Karpas-422 (cell line): Measurements from ENCODE around the gene FRRS1L. TPM values are rescaled to one million over a fixed set of nuclear protein-coding genes. Genes with fewer than 3 reads are reported as not detected.

Source experiments
- DNase-seq: peaks from one replicate; pipeline ENCODE4 v3.0.0-alpha.2; 2015
- H2AFZ ChIP-seq: fragments of 200-600 bp; sonication (generic); 2 replicates; pipeline ENCODE4 v1.6.1; 2014; ENCODE audit warnings: antibody characterized with exemption, low read length, mixed read lengths
- H3K27ac ChIP-seq: fragments of 200-600 bp; sonication (generic); 2 replicates; pipeline ENCODE4 v1.5.1; 2014; ENCODE audit warnings: mild to moderate bottlenecking, low read length, moderate library complexity
- H3K27me3 ChIP-seq: fragments of 200-600 bp; sonication (generic); 2 replicates; pipeline ENCODE4 v1.6.1; 2014; ENCODE audit warnings: low read length, mixed read lengths
- H3K36me3 ChIP-seq: fragments of 200-600 bp; sonication (generic); 2 replicates; pipeline ENCODE4 v1.6.1; 2014; ENCODE audit warnings: low read length, mixed read lengths; ENCODE audit not compliant: insufficient read depth
- H3K4me1 ChIP-seq: fragments of 200-600 bp; sonication (generic); 2 replicates; pipeline ENCODE4 v1.6.1; 2014; ENCODE audit warnings: mild to moderate bottlenecking, low read length, mixed read lengths
- H3K4me2 ChIP-seq: fragments of 200-600 bp; sonication (generic); 2 replicates; pipeline ENCODE4 v1.6.1; 2014; ENCODE audit warnings: low read length, low read depth, mild to moderate bottlenecking; ENCODE audit not compliant: poor library complexity, severe bottlenecking
- H3K4me3 ChIP-seq: fragments of 200-600 bp; sonication (generic); 2 replicates; pipeline ENCODE4 v1.5.1; 2014; ENCODE audit warnings: mild to moderate bottlenecking, antibody characterized with exemption, low read length, mixed read lengths
- H3K79me2 ChIP-seq: fragments of 200-600 bp; sonication (generic); 2 replicates; pipeline ENCODE4 v1.6.1; 2014; ENCODE audit warnings: mild to moderate bottlenecking, low read length, mixed read lengths
- H3K9ac ChIP-seq: fragments of 200-600 bp; sonication (generic); 2 replicates; pipeline ENCODE4 v1.6.0; 2014; ENCODE audit warnings: low read length
- H3K9me2 ChIP-seq: fragments of 200-600 bp; sonication (generic), shearing (Covaris generic); replicated peaks from 2 replicates; pipeline ENCODE4 v1.6.0; 2014; ENCODE audit warnings: mild to moderate bottlenecking, low read length, moderate library complexity; ENCODE audit not compliant: insufficient read depth
- H3K9me3 ChIP-seq: fragments of 300-700, 200-600 bp; sonication (generic); 2 replicates; pipeline ENCODE4 v1.6.1; 2014; ENCODE audit warnings: low read length, mixed read lengths
- H4K20me1 ChIP-seq: fragments of 200-600 bp; sonication (generic); 2 replicates; pipeline ENCODE4 v1.6.1; 2014; ENCODE audit warnings: mild to moderate bottlenecking, antibody characterized with exemption, low read length, low read depth; ENCODE audit not compliant: insufficient read depth
- total RNA-seq: library from RNA; depleted of rRNA; stranded (reverse); fragments of >200 nt; shearing (Covaris generic); gene quantifications from 2 replicates; pipeline ENCODE4 v1.2.3, GENCODE V29; 2014; ENCODE audit warnings: low replicate concordance

Gene FRRS1L
- total RNA-seq, 1 experiment from 2014 or later, result not detected

DNA sequence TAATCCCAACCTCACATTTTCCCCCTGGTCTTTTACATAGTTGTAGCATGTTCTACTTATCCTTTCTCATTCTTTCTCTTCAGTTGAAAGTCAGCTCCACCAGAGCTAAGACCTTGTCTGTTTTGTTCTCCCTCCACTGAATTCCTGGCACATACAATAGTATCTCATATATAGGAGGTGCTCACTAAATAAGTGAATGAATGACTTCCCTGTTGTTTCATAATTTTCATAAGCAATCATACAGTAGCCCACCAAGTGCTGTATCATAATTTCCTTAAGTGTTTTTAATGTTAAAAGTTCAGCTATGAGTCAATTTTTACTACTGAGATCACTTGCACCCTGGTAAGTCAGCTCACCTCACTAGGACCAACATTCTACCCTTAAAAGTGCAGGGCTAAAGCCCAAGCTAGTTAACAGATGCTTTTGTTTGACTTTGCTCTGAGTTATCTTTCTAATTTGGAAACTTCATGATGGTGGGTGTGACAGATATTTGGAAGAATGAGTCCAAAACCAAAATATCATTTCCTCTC lies 74.9 kb downstream of the FRRS1L start:
- Histone ChIP-seq H3K36me3 (peaks cover 41% of the 10 kb centered on the region; the same call in 1 of the 2 replicates), H2AFZ (no peak overlapping the region)

DNA sequence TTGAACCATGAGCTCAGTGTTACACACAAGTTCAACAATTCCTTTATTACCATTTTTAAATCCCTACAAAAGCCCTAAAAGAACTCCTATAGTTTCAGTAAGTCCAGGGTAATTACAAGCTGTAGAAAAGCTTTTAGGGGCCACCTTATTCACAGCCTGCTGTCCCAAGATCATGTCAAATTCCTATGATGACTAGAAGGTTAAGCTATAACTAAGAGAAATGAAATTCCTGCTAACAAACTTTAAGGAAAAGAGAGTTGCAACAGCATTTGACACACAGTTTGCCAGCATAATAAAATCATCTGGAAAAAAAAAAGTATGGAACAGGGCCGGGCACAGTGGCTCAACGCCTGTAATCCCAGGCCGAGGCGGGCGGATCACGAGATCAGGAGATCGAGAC lies 78.8 kb downstream of the FRRS1L start:
- H3K36me3 ChIP-seq, result peaks cover 62% of the 10 kb centered on the region; the same call in 1 of the 2 replicates
- H3K9ac ChIP-seq, result no peak overlapping the region
- H3K27me3 ChIP-seq, result no peaks in the 10 kb centered on the region
- no peaks in the 10 kb centered on the region for H3K4me1 ChIP-seq
- H3K9me3 ChIP-seq, result no peaks in the 10 kb centered on the region
- peaks cover 80% of the 10 kb centered on the region for H3K79me2 ChIP-seq
- no peaks in the 10 kb centered on the region for H4K20me1 ChIP-seq
- H3K4me3 ChIP-seq, result no peak overlapping the region
- DNase-seq, result no peak
- H3K9me2 ChIP-seq, result no peaks in the 10 kb centered on the region
- H3K27ac ChIP-seq, result no peak overlapping the region
- no peak overlapping the region for H3K4me2 ChIP-seq
- no peak overlapping the region for H2AFZ ChIP-seq

More for the DNA sequence above, 74.9 kb downstream of the FRRS1L start:
- Histone ChIP-seq H3K9me3 (no peaks in the 10 kb centered on the region), H3K27me3 (no peaks in the 10 kb centered on the region), H3K4me2 (no peak overlapping the region), H3K27ac (no peak overlapping the region), H3K9me2 (no peaks in the 10 kb centered on the region), H3K4me1 (no peaks in the 10 kb centered on the region), H4K20me1 (peaks cover 7% of the 10 kb centered on the region; the same call in 1 of the 2 replicates), H3K9ac (no peak overlapping the region), H3K4me3 (no peak overlapping the region), H3K79me2 (peaks cover 84% of the 10 kb centered on the region)
- no peak for DNase-seq

DNA sequence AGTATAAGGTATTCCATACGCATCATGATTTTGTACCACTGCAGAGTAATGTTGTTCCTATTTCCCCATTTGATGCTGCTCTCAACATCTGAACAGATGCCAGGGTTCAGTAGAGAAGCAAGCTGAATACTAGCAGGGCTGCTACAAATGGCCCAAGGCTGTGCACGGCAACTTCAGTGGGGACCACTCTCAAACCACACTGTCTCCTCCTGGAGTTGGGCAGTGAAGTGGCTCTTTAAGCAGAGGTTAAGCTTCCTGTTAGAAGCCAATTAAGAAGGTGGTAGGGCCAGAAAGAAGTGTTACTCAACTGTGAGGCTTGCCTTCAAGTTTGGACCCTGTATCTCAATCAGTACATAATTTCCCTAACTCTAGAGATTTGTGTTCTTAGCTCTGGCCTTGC lies 79.3 kb downstream of the FRRS1L start:
- Histone ChIP-seq H3K27me3 (no peaks in the 10 kb centered on the region), H3K36me3 (peaks cover 58% of the 10 kb centered on the region; the same call in 1 of the 2 replicates), H2AFZ (no peak overlapping the region), H3K4me3 (no peak overlapping the region), H3K9ac (no peak overlapping the region), H4K20me1 (no peaks in the 10 kb centered on the region), H3K9me2 (no peaks in the 10 kb centered on the region), H3K4me2 (no peak overlapping the region), H3K27ac (no peak overlapping the region), H3K79me2 (peaks cover 80% of the 10 kb centered on the region), H3K4me1 (no peaks in the 10 kb centered on the region), H3K9me3 (no peaks in the 10 kb centered on the region)
- no peak for DNase-seq

- Histone ChIP-seq H3K4me3 (no peak overlapping the region), H3K4me1 (no peaks in the 10 kb centered on the region), H3K4me2 (no peak overlapping the region), H3K9ac (no peak overlapping the region), H3K9me3 (no peaks in the 10 kb centered on the region), H3K36me3 (peaks cover 54% of the 10 kb centered on the region; the same call in 1 of the 2 replicates), H3K27me3 (no peaks in the 10 kb centered on the region), H2AFZ (no peak overlapping the region), H3K79me2 (peaks cover 79% of the 10 kb centered on the region), H3K9me2 (no peaks in the 10 kb centered on the region), H3K27ac (no peak overlapping the region), H4K20me1 (no peaks in the 10 kb centered on the region)
- no peak for DNase-seq
Measured at GRCh38 chr9:109086221-109086620, 80.8 kb downstream of the FRRS1L start.

DNA sequence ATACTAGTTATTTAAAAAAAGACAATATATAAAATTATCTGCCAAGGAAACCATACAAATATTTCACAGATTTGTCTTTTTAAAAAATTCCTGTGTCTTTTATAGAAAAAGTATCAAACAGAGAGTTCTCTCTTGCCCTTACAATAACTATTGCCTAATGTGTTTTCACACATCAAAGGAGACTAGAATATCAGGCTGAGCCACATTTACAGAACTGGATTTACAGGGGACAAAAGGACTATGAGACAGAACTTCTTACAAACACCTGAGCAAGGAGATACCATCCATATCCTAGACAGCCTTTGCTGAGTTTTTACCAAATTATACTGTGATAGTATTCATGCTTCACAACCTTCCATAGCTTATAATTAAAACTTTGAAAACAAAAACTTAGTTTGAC lies 81.5 kb downstream of the FRRS1L start:
- H4K20me1 ChIP-seq, result no peaks in the 10 kb centered on the region
- no peak overlapping the region for H2AFZ ChIP-seq
- H3K9ac ChIP-seq, result no peak overlapping the region
- H3K9me2 ChIP-seq, result no peaks in the 10 kb centered on the region
- no peak for DNase-seq
- H3K4me1 ChIP-seq, result no peaks in the 10 kb centered on the region
- no peak overlapping the region for H3K4me3 ChIP-seq
- no peak overlapping the region for H3K4me2 ChIP-seq
- no peaks in the 10 kb centered on the region for H3K27me3 ChIP-seq
- H3K27ac ChIP-seq, result no peak overlapping the region
- H3K9me3 ChIP-seq, result no peaks in the 10 kb centered on the region
- peaks cover 77% of the 10 kb centered on the region for H3K79me2 ChIP-seq
- peaks cover 52% of the 10 kb centered on the region; the same call in 1 of the 2 replicates for H3K36me3 ChIP-seq

DNA sequence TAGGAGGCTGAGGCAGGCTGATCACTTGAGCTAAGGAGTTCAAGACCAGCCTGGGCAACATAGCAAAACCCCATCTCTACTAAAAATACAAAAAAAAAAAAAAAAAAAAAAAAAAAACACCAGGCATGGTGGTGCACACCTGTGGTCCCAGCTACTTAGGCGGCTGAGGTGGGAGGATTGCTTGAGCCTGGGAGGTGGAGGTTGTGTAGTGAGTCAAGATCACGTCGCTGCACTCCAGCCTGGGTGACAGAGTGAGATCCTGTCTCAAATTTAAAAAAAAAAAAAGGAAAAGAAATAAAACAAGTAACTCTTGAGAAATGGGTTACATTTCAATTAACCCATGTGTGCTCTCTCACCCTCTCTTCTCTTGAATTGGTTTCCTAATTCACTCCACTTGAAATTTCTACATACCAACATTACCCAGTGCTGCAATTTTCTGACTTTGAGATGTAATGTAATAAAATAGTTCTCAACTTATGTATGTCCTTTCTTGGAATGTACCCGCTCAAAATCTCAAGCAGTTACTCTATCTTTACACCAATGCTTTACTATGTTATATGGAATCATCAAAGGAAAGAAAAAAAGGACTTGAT lies 83.1 kb downstream of the FRRS1L start:
- H3K27me3 ChIP-seq, result no peaks in the 10 kb centered on the region
- H2AFZ ChIP-seq, result no peak overlapping the region
- no peaks in the 10 kb centered on the region for H4K20me1 ChIP-seq
- no peaks in the 10 kb centered on the region for H3K9me2 ChIP-seq
- H3K79me2 ChIP-seq, result peaks cover 84% of the 10 kb centered on the region
- no peak overlapping the region for H3K27ac ChIP-seq
- H3K36me3 ChIP-seq, result peaks cover 63% of the 10 kb centered on the region; the same call in 1 of the 2 replicates
- no peak overlapping the region for H3K9ac ChIP-seq
- H3K4me1 ChIP-seq, result no peaks in the 10 kb centered on the region
- no peak overlapping the region for H3K4me2 ChIP-seq
- no peaks in the 10 kb centered on the region for H3K9me3 ChIP-seq
- no peak for DNase-seq
- H3K4me3 ChIP-seq, result no peak overlapping the region

- Histone ChIP-seq H3K27me3 (no peaks in the 10 kb centered on the region), H3K4me1 (no peaks in the 10 kb centered on the region), H2AFZ (no peak overlapping the region), H4K20me1 (no peaks in the 10 kb centered on the region), H3K9me2 (no peaks in the 10 kb centered on the region), H3K9me3 (no peaks in the 10 kb centered on the region), H3K36me3 (peaks cover 67% of the 10 kb centered on the region; the same call in 1 of the 2 replicates), H3K79me2 (peaks cover 83% of the 10 kb centered on the region), H3K9ac (no peak overlapping the region), H3K4me3 (no peak overlapping the region), H3K4me2 (no peak overlapping the region), H3K27ac (no peak overlapping the region)
- no peak for DNase-seq
Measured at GRCh38 chr9:109083141-109083540, 83.9 kb downstream of the FRRS1L start.

GRCh38 chr9:109082091-109082620 lies 84.9 kb downstream of the FRRS1L start:
- Histone ChIP-seq H3K4me1 (no peaks in the 10 kb centered on the region), H3K4me3 (no peak overlapping the region), H3K27me3 (no peaks in the 10 kb centered on the region), H3K9me3 (no peaks in the 10 kb centered on the region), H4K20me1 (no peaks in the 10 kb centered on the region), H3K36me3 (peaks cover 57% of the 10 kb centered on the region; the same call in 1 of the 2 replicates), H3K9ac (no peak overlapping the region), H3K9me2 (no peaks in the 10 kb centered on the region), H3K79me2 (peaks cover 73% of the 10 kb centered on the region), H3K27ac (no peak overlapping the region), H3K4me2 (no peak overlapping the region), H2AFZ (no peak overlapping the region)
- DNase-seq, result no peak
